GM10847 (cell line): Measurements from ENCODE around the gene NR3C2.

Source experiments
- POLR2A ChIP-seq: IDR thresholded peaks from 2 replicates; pipeline ENCODE4 v1.6.1; 2011; ENCODE audit not compliant: insufficient read length; ENCODE audit errors: extremely low read depth

The NR3C2 gene

DNA sequence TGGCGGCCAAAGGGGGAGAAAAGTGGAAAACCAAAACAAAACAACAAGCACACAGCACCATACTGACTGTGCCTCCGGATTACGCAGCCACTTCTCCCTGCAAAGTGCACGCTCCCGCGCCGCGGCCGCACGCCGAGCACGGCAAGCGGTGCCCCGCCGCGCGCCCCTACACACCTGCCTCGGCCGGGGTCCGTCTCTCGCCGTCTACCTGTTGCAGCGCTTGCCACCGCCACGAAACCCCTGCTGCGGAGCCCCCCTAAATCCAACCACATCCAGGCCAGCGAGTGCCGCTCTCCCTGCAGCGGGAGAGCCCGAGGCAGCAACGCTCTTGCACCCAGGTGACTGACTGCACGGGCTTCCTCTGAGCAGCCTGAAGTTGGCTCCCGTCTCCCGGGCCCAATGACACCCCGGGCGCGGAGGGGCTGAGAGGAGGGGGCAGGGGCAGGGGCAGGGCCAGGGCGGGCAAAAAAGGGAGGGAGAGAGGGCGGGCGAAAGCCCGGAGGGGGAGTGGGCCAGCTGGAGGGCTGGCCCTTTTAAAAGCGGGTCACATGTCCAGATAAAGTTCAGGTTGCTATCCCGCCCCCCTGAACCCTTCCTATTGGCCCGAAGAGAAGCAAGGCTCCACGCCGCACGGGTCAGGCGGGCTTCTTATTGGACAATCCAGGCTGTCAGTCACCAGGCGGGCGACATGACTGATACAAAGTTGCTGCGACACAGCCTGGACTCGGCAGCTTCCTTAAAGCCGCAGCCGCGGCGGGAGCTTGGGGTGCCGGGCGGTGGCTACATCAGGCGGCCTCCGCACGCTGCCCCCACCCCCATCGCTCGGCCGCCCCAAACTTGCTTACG, at the start of gene NR3C2:
TSS of gene NR3C2 (minus strand) at position 429 of the 846 bp plus-strand sequence.
- TF ChIP-seq POLR2A = peak; percentile 38

DNA sequence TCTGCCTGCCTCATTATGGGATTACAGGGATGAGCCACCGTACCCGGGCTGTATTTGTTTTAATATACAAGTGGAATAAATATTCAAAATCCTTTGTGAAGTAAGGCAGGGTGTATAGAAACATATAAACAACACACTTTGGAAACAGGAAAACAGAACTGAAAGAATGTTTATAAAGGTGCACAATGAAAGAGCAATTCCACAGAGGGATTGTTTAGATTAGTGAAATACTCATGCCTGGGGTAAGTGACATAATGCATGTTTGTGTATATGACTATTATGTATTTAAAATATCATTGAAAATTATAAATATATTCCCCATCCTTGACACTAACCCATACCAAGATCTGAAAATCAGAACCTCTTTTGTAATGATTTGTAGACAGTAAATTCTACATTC, 45.0 kb upstream of the NR3C2 start:
- TF ChIP-seq POLR2A = no peak

DNA sequence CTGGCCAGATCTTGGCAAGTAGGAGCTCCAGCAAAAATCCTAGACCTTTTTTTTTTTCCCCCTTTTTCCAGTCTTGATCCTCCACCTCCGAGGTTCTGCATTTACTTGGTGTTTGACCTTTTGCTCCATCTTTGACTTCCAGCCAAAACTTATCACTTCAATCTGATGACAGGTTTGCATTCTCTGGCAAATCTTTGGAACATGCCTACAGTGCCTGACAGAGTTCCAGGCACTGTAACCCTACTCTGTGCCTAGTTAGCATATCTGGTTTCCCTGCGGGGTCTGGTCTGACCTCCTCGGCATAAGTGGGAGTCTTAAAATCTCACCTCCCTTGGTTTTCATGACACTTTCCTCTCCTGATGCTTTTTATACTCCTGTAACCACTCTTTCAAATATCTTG, 39.4 kb upstream of the NR3C2 start:
- no peak for TF ChIP-seq POLR2A

DNA sequence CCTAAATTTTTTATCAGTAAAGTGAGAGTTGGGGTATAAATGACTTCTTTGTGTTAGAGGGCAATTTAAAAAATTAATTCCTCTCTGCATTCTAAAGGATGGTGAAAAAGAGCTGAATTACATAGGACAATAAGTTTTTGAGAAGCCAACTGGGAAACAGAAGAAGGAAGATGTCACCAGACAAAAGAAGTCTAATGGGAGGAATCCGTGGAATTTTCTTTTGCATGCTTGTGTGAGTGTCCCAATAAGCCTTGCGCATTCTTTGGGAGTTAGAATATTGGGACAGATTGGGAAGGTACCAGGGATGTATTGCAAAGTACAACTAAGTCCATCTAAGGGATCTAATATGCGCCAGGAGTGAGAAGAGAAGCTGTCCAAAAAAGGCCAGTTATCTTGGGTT, 35.1 kb upstream of the NR3C2 start:
- no peak for TF ChIP-seq POLR2A

DNA sequence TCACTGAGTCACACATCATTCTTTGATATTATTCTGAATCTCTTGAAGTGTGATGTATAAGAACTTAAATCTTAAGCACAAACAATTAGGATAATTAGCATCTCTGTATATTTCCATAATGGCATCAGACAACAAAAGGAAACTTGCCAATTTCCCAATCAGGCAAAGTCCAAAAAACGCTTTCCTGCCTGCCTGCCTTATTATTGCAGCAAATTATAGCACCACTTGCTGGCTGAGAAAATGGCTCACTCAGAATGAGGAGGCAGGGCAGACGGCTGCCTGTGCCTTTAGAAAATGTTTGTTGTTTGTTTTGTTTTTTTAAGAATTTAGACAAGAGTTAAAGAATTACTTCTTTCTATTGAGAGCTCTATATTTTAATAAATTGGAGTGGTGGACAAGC, 27.7 kb upstream of the NR3C2 start:
- no peak for TF ChIP-seq POLR2A

DNA sequence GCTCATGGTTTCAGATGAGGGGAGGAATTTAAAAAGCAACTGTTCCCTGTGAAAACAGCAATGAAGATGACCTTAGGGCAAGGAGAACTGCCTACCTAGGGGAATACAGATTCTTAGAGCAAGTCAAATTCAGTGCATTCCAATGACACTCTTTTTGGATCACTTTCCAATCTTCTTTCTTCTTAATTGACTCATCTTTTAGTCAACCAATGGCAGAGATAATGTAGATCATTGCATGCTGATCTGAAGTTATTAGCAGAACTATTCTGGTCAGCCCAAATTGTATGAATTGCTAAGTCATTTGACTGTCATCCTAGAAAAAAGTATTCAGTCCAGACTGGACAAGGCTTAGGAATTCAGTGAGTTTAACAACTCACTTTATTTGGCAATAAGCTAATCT, 12.6 kb upstream of the NR3C2 start:
- TF ChIP-seq POLR2A = no peak

DNA sequence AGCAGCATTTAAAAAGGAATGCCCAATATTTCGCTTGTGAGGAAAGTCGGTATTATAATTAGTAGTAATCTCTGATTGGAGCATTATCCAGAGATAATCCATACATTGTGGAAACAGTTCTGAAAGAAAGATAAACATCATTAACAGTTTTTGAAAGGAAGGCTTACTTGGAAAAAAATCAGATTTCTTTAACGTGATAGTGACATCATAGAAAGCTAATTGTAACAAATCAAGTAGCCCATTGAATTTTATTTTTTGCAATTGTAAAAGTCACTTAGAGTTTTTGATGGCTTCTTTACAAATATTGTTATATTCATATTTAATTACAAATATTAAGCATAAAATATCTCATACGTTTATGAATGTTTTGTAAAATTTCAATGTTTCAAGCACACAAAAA, 11.6 kb upstream of the NR3C2 start:
- no peak for TF ChIP-seq POLR2A

DNA sequence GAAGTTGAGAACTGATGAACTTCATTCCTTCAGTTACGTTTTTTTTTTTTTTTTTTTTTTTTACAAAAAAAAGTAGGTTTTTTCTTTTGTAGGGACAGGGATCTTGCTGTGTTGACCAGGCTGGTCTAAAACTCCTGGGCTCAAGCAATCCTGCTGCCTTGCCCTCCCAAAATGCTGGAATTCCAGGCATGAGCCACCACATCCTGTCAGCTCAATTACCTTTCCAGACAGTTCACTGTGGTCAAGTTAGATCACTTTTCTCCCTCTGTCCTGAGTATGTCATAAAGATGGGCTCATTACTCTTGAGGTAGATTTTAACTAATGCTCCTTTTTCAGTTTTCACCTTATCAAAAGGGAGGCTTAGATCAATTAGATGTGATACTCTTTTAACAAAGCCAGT, 10.8 kb upstream of the NR3C2 start:
- no peak for TF ChIP-seq POLR2A

DNA sequence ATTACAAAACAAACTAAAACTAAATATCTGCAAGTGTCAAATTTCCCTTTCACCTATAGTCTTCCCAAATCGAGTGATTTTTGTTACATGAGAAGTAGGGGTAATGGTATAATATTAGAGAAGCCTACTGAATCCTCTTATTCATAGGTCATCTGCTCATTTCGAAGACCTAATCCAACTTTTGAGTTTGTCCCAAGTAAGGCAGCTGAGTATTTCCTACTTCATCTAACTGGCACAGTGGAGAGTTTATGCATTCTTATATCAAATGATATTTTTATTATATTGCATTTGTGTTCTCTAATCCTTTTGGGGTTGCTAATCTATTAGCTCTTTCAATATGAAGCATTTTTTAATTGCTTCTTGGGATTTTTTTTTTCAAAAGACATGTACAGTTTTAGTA, 7.7 kb upstream of the NR3C2 start:
- TF ChIP-seq POLR2A = no peak

DNA sequence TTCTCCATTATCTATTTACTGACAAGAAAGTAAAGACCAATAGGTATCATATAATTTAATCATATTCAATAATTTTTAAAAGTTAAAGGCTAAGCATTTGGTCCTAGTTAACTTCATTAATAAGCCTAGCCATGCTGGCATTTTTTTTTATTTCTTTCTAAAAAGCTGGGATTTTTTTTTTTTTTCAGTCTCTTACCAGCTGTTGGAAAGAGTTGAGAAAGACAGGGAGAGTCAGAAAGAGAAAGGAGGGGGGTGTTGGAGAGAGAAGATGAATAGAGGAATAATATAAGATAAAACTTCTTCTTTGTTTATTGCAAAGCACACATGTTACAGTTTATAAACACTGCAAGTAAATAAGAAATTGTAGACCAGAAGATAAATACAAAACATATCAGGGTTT, 5.9 kb upstream of the NR3C2 start:
- TF ChIP-seq POLR2A = no peak

DNA sequence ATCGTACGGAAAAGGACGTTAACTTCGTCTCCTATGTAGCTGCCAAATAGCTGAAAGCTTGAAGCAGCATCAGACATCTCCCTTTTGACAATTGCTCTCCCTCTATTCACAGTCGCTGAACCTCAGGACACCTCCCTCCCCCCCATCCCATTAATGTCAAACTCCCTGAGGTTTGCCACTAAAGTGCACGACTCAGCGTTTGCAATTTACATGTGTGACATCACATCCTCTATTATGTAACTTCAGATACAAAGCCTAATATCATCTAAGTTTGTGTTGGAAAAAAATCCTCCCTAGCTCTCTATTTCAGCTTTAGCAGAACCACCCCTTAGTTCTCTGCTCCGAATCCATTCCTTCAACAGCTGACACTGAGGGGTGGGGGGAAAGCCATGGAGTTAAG, 5.5 kb upstream of the NR3C2 start:
- no peak for TF ChIP-seq POLR2A

DNA sequence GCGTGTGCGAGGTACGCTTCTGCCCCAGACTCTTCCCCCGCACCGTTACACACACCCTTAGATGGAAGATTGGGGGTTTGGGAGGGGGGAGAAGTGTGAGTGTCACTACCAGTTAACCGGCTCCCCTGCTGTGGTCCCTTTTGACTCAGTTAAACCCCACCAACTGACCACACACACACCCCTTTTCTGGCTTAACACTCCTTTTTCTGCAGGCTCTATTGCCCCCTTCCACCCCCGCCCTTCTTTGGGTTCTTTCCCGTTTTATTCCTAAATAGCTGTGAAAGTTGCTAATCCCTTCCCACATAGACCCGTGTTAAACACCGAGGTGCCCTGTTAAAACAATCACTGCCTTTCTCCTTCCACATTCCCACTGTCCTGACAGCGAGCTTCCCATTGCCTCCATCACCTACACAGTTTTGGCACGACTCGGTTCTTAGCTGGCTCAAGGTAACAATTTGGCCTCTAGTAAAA, 3.7 kb upstream of the NR3C2 start:
- no peak for TF ChIP-seq POLR2A

DNA sequence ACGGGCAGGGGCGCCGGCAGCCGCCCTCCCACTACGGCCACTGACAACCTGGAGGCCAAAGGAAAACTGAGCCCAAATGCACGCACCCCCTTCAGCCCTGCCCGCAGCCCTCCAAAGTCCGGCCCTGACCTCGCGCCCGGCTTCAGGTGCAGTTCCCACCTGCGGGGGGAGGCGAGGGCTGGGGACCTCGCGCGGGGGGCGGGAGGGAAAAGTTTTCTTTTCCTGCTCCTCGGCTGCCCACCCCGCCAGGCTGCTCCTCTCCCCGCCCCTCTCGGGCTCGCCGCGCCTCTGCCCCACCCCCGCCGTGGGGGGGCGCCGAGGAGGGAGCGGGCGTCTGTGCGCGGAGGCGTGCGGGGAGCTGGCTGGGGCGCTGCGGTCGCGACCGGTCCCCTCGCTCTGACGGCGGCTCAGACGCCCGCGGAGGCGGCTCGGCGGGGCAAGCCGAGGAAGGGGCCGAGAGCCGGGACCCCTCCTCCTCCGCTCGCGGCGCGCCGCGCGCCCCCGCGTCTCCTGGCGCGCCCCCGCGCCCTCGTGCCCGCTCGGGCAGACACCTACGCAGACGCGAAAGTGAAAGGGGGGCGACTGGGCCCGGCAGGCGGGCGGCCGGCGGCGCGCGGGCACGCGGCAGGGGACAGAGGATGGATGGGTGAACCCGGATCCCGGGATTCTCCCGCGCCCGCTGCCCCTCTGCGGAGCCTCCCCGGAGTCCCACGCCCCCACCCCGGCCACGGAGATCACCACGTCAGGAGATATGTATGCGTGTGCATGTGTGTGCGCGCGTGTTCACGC, 3.1 kb upstream of the NR3C2 start:
- TF ChIP-seq POLR2A = no peak

DNA sequence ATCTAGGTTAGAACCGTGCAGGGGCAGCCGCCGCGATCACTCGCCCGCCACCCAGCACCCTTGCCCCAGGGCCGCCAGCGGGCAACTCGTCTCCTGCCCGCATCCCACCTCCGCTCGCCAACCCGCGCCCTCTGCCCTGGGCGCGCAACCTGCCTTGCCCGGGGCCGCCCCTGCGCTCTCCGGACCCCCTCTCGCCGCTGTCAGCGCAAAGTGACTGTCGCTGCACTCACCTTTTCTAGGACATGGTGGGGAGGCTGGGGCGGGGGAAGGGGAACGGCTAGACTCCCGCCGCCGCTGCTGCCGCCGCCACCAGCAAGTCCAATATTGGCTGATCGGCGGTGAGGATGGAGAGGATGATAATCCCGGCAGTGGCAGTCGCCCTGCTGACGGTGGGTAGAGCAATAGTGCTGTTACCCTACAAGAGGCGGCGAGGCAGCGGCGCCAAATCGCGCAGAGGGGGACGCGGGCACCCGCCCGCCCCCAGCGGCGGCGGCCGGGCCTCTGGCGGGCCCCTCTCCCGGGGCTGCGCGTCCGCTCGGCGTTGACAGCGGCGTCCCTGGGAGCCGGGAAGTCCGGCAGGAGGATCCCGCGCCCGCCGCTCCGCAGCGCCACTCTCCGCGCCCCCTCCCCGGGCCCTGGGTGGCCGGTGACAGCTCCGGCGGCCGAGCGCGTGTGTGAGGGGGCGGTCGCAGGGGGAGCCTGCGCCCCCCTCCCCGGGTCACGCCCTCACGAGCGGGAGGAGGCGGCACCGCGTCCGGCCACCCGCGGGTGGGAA, 2.3 kb upstream of the NR3C2 start:
- no peak for TF ChIP-seq POLR2A

DNA sequence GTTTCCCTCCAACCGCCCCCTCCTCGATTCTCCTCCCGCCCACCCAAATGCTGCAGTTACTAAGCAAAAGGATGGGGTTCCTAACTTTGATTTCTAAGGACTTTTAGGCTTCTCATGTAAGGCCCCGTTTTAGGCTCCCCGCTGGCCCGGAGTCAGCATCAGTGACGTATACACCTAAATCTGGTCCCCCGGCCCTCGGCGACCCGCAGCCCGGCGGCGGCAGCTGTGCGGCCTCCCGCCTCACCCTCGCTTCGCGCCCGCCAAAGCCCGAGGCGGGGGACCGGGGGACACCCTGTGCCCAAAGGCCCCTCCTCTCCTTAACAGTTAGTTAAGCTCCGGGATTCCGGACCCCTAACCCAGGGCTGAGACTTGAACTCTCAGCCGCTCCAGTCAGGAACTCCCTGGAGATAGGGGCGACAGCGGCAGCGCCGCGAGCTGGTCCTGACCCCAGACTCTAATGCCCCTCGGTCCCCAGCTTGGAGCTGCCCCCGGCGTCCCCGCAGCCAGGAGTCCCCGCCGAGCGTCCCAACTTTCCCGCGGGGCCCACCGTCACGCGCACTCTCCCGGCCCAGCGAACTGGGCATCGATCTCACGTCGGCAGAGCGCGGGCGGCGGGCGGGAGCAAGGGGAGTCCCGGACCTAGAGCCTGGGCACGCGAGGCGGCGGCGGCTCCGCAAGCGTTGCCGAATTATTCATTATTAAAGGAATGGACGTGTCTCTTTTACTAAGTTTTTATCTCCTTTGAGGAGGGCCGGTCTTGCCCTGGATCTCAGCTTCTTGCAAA, 1.5 kb upstream of the NR3C2 start:
- TF ChIP-seq POLR2A = no peak
